HG03520 (cell line): Measurements from ENCODE around the gene LAMA3.

Source experiments
- ATAC-seq: cut with Tn5 transposase; IDR thresholded peaks from one replicate; pipeline ENCODE4 v1.9.1; 2021; ENCODE audit warnings: mild to moderate bottlenecking, moderate library complexity; ENCODE audit not compliant: unreplicated experiment

LAMA3 gene

GRCh38 chr18:23983112-23983511 lies 293.9 kb downstream of the LAMA3 start:
- no peak for ATAC-seq

- no peak for ATAC-seq
These were observed 297.5 kb downstream of the LAMA3 start for GRCh38 chr18:23986600-23987359.

DNA sequence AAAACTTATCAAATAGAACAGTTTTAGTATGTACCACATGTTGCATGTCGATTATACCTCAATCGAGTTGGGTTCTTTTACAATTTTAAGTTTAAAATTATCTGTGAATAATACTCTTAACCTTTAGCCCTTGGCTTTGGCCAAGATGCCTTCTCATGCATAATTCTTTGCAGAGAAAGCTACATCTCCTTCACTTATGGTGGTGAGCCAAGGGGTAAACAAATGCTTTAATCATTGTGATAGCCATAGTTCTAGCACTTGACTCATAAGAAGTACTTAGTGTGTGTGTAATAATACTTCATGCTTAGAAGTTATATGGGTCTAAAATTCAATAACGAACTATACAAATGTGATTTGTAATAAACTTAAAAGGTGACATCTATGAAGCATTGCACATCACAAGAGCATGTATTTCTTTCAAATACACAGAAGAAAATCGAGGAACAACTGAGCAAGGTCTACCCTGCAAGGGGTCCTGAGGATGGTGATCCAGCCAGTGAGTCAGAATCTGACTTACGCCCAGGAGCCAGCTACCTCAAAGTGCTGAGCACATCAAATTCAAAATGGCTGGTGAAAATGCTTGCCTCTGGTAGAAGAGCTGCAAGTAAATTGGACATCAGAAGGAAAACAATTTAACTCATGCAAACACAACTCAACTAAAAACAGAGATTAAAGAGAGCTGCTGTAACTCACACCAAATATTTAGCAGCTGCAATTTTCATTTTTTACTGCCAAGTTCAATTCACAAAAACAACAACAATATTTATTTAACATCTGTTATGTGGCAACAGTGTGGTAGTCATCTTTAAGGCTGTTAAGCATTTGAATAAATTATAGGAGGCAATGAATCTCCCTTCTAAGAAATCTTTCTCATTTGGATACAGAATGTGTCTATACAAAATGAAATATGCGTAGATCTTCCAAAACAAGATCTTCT lies 301.5 kb downstream of the LAMA3 start:
- ATAC-seq: no peak

DNA sequence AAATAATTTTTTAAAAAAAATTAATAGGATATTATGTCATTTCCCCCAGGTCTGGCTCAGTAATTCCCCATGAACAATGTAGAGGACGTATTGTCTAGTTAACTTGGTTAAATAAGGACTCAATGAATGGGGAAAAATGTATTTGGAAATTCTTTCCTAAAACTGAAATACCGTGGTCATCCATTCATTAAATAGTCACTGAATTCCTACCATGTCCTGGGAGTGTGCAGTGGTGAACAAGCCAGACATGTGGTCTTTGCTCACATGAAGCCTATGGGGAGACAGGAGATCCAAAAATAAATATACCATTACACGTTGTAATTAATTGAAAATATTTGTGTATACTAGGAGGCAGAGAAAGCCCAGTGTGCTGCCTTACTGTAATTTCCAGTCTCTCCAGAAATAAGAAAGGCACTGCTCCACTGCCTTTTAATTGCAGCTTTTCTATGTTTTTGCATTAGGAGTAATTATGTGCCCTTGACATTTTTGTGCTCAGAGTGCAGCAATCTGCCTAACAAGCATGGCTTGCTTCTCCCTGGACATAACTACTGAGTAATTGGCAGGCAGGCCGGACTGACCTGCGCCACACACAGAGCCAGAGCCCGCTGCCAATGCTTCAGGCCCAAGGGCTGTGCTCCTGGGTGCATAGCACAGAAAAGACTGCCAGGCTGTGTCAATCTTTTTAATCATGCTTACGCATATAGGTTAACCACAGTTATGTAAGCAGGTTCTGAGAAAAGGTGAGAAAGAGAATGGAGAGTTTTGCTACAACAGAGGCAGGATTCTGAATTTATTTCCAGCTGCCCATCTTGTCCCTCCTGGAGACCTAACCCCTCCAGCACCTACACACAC lies 303.1 kb downstream of the LAMA3 start:
- no peak for ATAC-seq

DNA sequence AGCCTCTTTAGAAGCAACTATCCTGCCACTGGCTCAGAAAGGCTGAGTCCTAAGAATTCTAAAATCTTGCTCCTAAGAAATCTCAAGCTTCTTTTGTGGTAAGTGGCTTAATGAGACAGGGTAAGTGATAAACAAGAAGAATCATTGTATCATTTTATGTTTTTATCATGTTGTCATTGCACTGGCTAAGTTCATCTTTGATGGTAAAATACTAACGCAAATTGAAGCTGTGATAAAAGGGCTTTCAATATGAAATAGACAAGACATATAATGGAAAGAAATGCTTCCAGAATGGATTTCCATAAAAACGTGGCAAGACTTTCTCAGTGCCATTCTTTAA lies 303.7 kb downstream of the LAMA3 start:
- ATAC-seq: no peak

GRCh38 chr18:23994361-23994902 lies 305.2 kb downstream of the LAMA3 start:
- no peak for ATAC-seq

GRCh38 chr18:23995180-23995579 lies 305.9 kb downstream of the LAMA3 start:
- no peak for ATAC-seq

- no peak for ATAC-seq
These were observed 308.8 kb downstream of the LAMA3 start for GRCh38 chr18:23998018-23998417.

DNA sequence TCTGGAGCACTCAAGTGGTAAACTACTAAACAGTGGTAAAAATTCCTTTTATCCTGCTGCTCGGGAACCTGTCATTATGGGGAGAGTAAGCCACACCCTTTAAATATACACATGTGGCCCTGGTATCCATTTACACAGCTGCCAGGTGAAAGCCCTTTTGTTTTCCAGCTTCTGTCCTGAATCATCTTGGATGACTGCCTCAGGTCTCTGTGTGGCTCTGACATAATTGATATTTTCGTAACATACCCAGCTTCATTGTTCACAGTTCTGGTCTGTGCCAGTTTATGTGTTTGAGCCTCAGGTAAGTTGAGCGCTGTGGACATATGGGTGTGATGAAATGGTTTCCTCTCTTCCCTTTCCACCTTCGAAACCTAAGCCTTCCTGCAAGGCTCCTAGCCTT lies 309.6 kb downstream of the LAMA3 start:
- ATAC-seq: no peak

DNA sequence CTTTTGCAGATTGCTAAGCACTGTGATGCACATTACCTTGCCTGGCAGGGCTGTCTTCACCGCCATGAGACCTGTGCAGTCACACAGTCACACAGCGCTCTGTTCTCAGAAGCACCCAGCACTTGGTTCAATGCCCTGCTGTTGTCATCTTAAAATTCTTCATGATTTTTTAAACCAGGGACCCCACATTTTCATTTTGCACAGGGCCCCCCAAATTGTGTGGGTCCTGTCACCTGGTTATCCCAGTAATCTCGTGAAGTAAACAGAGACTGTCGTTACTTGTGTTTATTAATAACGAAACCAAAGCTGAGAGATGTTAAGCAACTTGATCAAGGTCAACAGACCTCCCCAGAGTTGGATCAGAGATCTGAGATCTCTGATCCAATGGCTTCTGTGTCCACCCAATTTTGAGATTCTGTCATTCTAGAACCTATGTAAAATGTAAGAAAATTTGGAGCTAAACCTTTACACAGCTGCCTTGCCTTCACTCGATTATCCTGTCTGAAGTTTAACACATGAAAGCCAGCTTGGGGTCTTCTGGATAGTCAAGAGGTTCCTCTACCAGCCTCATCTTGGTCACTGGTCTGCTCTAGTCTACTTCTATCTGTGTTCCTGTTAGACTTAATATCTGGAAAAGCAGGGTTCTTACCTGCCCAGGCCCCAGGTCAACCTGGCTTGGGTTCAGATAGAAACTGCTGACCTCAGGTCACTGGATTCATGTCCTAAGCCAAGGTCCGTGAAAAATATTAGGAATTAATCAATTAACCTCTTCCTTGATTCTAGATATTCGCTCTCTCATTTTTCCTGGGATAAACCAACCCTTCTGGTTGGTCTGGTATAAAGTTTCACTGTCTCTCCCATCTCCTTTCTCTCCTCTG lies 311.6 kb downstream of the LAMA3 start:
- ATAC-seq: no peak

DNA sequence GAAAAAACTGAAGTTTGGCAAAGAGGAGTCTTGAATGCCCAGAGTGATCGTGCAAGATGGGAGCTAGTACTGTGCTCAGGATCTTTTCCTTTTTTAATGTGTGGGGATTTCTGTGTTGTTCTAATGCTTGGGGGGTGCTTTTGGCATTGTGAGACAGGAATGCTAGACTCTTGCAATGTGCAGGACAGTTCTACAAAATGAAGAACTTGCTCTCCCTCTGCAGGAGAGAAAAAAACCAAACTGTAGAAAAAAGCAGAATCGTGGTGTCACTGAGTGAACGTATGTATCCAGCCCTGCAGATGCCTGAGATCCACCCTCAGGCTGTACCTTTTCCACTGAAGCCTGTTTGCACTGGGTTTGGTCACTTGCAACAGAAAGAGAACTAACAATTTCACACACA lies 313.2 kb downstream of the LAMA3 start:
- ATAC-seq: no peak

GRCh38 chr18:24003288-24003687 lies 314.0 kb downstream of the LAMA3 start:
- no peak for ATAC-seq

- no peak for ATAC-seq
These were observed 314.8 kb downstream of the LAMA3 start for GRCh38 chr18:24003903-24004640.
